GM18868 (cell line): ENCODE results near the gene LSM3.
A peak's percentile ranks its signal among the peaks of the same experiment; 100 is the strongest.
"Not testable (repeated sequence)": the region's sequence is repeated elsewhere in the genome, so short reads cannot be mapped to it uniquely, and the experiment has no call there.

Source experiments
- ATAC-seq: cut with Tn5 transposase; IDR thresholded peaks from one replicate; pipeline ENCODE4 v1.9.1; 2021; ENCODE audit warnings: mild to moderate bottlenecking, moderate library complexity; ENCODE audit not compliant: unreplicated experiment

Gene LSM3

DNA sequence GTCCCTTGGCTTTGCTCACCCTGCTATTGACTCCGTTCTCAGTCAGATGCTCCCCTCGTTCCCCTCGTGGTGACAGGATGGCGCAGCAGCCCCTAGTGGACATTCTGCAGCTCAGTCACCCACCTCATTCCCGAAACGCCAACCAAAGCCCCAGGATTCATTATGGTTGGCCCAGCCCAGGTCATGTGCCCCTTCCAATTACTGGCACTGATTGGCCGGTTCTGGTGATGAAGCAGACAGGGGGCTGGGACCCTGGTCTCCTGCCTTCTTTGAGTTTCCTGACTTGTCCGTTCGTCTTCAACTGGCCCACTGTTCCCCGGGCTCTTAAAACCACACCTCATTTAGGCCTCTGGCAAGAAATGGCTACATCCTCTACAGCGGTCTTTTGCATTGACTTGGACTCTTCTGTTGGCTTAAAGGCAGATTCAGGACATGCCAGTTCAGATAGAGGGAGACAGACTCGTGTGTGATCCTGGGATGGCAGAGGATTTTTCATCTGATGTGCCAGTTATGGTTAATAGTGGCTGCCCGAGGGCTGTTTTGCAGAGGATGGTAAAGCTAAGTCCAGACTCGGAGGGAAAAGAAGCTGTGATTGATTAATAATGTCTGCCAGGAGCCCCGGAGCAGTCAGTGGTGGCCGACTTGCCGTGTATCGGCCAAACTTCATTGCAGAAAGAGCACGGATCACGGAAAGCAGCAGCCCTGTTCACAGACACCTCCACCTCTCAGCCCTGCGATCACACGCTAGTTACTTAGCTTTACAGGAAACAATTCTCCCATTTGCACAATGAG is 37.8 kb downstream of the LSM3 start:
- ATAC-seq = no peak

DNA sequence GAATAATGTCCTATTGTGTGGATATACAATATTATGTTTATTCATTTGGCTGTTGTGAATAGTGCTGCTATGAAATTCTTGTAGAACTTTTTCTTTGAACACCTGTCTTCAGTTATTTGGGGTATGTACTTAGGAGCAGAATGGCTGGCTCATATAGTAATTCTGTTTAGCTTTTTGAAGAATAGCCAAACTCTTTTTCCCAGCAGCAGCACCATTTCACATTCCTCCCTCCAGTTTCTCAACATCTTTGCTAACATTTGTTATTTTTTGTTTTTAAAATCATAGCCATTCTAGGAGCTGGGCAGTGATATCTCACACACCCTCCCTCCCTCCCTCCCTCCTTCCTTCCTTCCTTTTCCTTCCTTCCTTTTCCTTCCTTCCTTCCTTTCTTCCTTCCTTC is 39.7 kb downstream of the LSM3 start:
- no peak for ATAC-seq

DNA sequence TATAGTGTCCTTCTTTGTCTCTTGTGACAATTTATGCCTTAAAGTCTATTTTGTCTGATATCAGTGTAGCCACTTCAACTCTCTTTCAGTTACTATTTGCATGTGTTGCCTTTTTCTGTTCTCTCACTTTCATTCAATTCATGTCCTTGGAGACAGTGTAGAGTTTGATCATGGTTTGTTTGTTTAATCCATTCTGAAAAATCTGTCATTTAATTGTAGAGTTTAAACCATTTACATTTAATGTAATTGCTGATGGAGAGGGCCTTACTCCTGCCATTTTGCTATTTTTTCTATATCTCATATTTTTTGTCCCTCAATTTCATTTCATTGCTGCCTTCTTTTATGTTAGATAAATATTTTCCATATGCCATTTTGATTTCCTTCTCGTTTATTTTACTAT is 42.3 kb downstream of the LSM3 start:
- ATAC-seq = no peak

- ATAC-seq = no peak
These were observed 43.3 kb downstream of the LSM3 start for GRCh38 chr3:14221902-14222301.

DNA sequence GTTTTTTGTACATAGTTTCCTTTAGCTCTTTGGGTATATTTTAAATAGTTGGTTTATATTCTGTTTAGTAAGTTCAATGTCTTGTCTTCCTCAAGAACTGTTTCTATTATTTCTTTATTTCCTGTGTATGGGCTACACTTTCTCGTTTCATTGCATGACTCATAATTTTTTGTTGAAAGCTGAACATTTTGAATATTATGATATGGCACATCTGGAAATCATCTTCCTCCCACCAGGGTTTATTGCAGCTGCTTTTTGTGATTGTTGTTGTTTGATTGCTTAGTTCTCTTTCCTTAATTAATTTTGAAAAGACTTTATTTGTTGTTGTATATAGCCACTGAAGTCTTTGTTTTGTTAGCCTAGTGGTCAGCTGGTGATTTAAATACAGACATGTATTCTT is 43.8 kb downstream of the LSM3 start:
- ATAC-seq = no peak

DNA sequence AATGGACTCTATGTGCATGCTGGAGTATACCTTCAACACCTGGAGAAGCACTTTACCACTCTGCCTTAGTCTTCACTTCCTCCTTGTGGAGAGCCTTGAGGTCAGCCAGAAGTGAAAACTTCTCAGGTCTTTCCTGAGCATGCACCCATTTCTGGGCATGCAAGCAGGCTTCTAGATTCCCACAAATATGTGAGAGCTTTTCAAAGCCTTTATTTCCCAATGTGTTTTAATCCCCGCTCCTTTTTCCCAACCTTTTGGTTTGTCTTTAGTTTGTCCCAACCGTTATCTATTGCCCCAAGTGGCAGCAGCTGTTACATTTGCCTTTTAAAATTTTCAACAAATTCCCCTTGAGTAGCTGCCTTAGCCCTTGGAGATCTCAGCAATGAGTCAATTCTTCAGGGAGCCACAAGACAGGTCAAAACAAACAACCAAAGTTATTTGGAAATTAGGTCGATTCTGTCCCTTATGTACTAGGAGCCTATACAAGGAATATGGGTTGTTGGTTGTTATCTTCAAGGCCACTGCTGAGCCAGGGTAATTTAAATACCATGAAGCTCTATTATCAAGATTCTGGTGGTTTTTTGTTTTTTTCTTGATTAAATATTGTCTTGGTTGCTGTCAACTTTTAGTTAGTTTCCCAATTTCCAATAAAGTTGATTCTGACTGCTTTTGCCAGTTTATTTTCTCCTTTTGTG is 44.4 kb downstream of the LSM3 start:
- ATAC-seq = no peak

DNA sequence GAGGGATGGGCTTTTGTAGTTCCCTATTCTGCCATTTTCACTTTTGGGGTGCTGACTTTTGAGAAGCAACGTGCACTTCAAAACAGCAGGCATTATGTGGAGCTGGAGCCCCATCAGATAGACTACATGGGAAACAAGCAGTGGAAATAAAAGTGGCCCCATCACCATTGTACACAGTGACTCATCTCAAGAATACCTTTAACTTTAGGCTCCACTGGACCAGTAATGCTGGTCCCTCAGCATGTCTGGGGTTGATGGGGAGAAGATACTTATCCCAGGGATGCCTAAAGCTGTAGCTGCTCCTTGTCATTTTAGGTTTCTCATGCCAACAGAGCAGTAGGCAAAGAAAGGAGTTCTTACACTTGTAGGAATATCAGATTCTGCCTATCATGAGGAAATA is 45.0 kb downstream of the LSM3 start:
- ATAC-seq = peak; percentile 61

GRCh38 chr3:14224895-14225294 is 46.3 kb downstream of the LSM3 start:
- no peak for ATAC-seq

DNA sequence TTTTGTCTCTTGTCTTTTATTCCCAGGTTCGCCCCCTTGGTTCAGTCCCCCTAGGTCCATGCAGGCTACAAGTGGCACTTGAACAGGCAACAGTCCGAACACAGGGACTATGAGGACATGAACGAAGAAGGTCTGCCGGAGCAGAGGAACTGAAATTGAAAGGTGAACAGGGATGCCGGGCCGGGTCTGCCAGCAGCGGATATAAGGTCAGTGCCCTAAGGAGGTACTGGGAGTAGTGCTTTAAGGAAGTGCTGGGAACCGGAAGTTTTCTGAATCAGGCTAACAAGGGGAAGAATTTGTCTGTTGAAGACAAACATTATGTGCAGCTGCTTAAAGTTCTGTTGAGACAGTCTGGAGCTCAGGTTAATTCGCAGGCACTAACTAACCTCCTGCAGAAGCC is 46.8 kb downstream of the LSM3 start:
- no peak for ATAC-seq

DNA sequence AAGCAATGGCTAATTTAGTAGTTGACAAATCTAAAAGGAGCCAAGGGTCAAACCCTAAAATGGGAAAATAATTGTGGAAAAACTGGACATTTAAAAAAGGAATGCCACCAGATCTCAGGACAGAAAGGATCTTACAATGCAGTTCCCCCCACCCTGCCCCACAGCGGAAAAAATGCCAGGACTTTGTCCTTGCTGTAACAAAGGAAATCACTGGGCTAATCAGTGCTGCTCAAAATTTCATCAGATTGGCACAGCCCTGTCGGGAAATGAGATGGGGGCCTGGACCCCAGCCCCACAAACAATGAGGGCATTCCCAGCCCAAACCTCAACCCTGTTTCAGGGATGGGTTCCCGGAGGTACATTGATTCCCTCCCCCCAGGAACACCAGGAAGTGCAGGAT is 47.7 kb downstream of the LSM3 start:
- not testable (repeated sequence) for ATAC-seq

GRCh38 chr3:14227856-14228255 is 49.2 kb downstream of the LSM3 start:
- ATAC-seq = no peak

DNA sequence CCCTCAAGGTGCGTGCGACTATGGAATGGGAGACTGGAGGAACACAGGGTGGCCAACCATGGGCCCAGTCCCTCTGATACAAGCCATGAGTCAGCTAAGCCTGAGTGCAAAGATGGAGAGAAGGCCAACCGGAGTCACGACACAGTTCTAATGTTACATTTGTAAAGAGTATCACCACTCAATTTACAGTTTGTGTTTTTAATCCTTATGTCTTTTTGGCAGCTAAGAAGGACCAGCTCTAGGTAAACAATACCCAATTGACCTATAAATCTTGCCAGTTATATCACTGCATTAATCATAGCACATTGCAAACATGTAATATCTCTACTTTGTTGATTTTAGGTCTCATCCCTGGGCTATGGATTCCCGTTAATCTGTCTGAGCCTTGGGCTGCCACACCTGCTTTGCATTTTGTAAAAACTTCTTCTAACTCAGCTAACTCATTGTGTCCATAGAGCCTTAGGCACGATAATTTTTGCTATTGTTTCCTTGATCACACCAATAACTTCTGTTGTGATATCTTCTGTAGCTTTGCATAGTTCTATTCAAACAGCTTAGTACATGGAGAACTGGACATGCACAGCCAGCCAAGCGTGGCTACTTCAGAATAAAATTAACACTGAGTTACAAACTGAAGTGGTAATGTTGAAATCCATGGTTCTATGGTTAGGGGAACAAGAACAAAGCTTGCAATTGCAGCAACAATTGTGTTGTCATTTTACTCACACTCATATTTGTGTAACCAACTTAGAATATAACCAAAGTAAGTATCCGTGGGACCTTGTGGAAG is 50.3 kb downstream of the LSM3 start:
- no peak for ATAC-seq

- ATAC-seq = not testable (repeated sequence)
These were observed 51.1 kb downstream of the LSM3 start for GRCh38 chr3:14229695-14230094.

DNA sequence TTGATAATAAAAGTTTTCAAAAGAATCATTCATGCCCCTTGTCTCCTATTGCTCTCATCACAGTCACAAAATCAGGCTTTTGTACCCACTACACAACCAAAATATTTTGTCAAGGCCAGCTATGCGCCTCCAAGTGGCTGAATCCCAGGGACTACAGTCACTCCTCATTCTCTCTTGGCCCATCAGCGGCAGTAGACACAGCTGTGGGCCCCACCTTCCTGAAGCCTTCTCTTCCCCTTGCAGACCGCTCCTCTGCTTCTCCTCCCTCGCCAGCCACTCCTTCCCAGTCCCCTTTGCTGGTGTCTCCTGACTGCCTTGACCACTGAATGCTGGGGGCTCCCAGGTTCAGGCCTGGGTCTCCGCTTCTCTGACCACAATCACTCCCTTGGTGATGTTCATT is 52.1 kb downstream of the LSM3 start:
- no peak for ATAC-seq

DNA sequence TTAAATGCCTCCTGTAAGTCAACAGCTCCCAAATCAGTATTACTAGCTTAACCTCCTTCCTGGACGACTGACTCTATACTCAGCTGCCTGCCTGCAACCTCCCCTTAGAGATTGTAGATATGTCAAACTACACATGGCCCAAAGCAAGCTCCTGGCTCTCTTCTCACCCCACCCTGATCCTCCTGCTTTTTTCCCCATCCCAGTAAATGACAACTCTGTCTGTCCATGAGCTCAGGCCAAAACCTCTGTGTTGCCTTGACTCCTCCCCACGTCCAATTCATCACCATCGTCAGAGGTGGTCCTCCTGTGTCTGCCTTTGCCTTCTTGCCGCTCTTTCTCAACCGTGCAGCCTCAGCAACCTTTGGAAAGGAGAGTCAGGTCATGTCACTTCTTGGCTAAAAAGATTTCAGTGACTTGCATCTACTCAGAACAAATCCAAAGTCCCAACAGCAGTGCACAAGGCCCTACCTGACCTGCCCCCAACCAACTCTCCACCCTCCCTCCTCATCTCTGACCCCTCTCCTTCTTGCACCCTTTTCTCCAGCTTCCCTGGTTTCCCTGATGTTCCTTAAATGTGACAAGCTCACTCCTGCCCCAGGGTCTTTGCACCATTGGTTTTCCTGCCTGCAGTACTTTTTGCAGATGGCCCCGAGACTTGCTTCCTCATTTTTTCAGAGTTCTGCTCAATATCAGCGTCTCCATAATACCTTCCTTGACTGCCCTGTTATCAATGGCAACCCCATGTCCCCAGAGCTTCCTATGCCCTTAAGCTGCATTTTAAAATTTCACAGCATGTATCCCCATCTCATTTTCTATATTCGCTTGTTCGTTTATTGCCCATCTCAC is 52.8 kb downstream of the LSM3 start:
- ATAC-seq = no peak

DNA sequence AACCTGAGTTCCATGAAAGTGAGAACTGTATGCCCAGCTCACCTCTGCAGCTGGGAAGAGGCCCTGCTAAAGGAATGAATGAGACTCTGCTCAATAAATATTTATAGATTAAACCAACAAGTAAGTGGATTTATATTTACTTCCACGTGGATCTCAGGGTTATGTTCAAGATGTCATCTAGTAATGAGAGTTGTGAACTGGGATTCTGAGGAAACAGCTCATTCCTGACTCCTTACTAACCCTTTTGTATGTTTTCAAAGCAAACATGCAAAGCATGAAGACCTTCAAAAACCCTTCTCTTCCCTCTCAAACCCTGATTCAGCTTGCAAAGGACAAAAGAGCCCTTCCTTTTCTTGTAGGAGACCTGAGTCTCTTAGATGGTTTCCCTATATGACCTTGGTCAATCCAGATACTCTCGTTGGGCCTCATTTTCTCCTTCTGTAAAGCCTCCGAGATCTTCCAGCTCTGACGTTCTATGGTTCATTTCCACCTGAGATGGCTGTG is 53.4 kb downstream of the LSM3 start:
- no peak for ATAC-seq

- no peak for ATAC-seq
These were observed 55.8 kb downstream of the LSM3 start for GRCh38 chr3:14234251-14235002.

GRCh38 chr3:14235003-14235911 is 56.6 kb downstream of the LSM3 start:
- no peak for ATAC-seq

DNA sequence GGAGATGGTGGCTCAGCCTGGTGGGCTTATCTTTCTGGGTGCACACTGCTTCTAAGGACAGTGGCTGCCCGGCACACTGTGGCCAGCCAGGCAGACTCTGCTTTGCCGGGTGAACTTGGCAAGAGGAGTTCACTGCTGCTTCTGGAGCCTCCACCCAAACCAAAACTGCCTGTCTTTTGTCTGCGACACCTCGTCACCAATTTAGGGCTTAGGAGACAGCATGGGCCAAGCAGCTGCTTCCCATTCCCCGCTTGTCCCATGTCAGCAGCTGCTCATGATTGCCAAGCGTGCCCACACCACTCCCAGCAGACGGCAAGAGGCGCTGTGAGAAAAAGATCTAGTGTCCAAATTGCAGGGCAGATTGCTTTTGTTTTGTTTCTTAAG is 57.3 kb downstream of the LSM3 start:
- ATAC-seq = no peak
